HG03045 (cell line): Measurements from ENCODE around the gene CALHM1.
"Not testable (repeated sequence)": the region's sequence is repeated elsewhere in the genome, so short reads cannot be mapped to it uniquely, and the experiment has no call there.

Experiments
- ATAC-seq: cut with Tn5 transposase; IDR thresholded peaks from one replicate; pipeline ENCODE4 v1.9.1; 2021; ENCODE audit warnings: mild to moderate bottlenecking, moderate library complexity; ENCODE audit not compliant: unreplicated experiment

Gene CALHM1

DNA sequence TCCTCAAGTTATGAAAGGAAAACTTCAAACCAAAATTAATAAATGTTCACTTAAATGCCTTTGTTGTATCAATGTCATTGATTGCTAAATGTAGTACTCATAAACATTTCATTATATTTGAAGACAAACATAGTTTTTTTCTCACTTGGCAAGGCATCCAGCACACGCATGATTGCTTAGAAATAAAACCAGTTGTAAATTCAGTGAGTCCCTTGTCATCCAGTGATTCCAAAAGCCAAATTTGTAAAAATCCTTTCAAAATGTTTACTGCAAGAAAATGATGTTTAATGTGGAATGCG lies 28.7 kb upstream of the CALHM1 start:
- no peak for ATAC-seq

DNA sequence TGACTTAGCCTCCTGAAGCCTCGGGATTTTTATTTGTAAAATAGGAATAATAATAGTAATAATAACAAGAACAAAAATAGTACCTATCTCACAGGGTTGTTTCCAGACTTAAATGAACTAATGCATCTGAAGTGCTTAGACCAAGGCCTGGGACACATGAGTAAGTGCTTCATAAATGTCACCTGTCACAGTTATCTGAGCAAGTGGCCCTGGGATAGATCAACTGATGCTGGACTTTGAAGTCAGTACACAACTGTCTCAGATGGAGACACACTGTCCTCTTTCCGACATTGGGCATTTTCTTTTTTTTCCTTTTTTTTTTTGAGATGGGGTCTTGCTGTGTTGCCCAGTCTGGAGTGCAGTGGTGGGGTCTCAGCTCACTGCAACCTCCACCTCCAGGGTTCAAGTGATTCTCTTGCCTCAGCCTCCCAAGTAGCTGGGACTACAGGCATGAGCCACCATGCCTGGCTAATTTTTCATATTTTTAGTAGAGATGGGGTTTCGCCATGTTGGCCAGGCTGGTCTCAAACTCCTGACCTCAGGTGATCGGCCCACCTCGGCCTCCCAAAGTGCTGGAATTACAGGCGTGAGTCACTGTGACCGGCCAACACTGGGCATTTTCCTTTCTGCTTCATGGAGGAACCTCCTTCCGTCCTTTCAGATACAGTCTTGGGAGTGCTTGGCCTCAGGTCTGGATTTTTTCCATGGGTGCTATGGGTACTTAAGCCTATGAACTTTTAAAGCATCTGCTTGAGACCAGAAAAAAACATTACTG lies 28.1 kb upstream of the CALHM1 start:
- not testable (repeated sequence) for ATAC-seq

DNA sequence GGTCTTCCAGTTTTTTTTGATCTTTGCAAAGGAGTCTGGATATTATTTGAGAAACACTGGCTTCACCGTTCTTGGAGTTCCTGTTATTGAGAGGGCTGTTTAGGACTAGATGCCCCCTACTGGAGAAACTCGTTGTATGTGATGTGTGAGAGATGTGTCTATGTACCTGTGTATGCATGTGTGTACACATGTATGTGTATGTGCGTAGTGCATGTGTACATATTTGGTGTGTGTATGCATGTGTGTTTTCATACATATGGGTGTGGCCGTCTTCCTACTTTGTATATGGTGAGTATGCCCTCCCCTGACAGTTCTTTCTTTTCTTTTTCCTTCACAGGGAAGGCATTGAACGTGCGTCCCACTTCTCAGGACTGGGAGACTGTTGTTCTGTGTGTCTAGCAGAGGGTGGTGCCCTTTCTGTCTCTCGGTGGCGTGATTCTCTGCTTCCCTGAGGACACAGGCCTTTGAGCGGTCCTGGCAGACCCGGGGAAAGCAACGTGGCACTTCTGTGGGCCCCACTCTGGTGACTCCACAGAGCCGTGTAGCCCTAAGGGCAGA lies 23.4 kb upstream of the CALHM1 start:
- no peak for ATAC-seq

DNA sequence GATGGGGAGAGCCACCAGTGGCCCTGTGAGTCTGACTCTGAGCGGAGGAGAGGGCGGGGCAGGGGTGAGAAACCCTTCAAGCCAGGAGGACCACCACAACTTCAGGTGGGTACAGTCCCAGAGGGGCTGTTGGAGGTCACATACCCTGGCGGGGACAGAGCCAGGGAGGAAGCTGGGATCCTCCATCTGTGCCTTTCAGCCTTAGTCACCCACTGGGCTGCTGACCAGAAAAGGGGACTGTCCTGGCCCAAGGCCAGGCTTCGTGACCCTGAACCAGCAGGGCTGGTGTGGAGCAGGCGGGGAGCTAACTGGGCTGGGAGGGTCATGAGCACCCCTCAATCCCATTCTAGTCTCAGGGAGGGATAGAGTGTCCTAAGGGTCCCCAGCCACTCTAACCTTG lies 21.8 kb upstream of the CALHM1 start:
- no peak for ATAC-seq

DNA sequence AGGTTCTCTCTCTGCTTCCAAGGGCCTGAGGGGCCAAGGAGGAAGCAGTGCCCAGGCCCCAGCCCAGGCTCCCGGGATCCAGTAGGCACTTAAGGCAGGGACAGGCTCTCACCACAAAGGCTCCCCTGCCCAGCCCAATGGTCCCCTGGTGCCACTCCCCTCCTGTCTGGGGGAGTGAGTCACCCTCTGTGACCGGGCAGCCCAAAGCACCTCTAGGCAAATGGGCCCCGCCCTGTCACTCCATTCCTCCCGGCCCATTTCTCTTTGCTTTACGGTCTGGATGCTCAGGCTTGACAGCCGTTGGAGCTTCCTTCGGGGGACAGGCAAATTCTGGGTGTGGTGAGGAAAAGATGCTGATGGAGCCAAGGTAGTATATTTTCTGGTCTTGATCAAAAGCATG lies 20.4 kb upstream of the CALHM1 start, which contains the start of gene CALHM3:
Gene CALHM3, minus strand, starts transcription at position 106 of the 400 bp plus-strand sequence. CDS start 208 bp downstream, outside the sequence.
- ATAC-seq, result no peak

DNA sequence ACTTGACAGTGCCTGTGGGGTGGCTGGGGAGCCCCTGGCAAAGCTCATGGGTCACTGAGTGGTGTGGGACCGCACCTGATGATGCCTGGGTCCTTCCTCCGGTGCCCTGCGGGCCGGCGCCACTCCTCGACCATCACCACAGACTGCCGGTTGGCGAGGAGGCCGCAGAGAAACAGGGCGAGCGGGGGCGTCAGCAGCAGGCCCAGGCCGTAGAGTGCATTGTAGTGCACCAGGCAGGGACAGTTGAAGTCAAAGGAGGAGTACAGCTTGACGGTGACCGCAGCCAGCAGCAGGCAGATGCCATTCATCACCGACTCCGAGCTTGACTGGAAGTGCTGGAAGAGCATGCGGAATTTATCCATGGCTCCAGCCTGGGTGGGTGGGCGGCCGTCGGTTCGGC lies 20.0 kb upstream of the CALHM1 start:
- ATAC-seq, result no peak

DNA sequence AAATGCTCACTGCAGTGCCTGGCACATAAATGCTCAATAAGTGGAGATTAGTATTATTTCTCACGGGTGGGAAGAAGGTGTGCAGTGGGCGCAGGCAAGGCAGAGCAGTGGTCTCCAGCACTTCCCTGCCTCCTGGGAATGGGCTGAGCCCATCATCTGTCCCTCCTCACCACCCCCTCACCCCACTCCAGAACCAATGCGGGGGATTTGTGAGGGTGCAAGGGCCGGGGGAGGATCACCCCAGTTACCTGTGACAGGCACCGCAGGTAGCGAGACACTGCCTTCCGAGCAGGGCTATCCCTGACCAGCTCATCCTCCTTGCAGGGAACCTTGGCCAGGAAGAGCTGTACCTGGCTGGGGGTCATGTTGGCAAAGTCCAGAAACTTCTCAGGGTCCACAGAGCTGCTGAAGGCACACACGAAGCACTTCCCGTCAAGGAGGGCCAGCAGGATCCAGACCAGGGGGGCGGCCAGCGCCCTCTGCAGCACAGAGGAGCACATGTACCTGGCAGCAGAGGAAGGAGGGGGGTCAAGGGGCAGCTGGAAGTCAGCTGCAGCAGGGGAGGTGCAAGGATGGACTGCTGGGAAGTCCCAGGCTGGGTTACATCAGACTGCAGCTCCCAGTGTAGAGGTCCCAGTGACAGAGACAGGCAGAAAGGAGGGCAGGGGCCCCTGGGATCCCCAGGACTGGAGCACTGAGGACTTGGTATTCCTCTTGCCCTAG lies 17.5 kb upstream of the CALHM1 start:
- ATAC-seq, result no peak

DNA sequence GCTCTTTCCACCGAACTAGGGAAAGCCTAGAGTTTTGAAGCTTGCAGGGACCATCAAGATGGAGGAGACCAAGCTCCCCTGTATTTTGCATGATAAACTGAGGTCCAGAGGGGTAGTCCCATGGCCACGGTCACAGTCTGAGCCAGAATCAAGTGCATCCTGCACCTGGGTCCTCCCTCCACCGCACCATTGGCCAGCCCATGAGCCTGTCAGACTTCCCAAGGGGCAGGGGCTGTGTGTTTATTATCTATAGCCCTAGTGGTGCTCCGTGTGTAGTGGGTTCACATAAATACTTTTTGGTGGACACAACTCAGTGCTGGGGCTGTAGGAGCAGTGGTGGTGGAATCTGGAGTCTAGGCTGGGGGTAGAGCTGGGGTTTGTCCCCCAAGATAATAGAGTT lies 16.7 kb upstream of the CALHM1 start:
- no peak for ATAC-seq

DNA sequence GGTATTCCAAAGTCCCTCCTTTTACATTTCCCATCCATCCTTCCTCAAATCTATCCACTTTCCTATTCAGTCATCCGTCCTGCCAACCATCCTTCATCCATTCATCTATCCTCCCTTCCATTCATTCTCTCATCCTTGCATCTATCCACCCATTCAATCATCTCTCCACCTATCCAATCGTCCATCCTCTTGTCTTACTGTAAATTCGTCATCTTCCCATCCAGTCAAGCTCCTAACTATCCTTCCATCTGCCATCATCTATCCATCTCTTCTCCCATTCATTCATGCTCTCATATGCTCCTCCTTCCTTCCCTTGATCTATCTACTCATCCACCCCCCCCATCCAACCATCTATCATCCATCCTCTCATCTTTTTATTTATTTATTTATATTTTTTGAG lies 15.4 kb upstream of the CALHM1 start:
- ATAC-seq, result no peak

DNA sequence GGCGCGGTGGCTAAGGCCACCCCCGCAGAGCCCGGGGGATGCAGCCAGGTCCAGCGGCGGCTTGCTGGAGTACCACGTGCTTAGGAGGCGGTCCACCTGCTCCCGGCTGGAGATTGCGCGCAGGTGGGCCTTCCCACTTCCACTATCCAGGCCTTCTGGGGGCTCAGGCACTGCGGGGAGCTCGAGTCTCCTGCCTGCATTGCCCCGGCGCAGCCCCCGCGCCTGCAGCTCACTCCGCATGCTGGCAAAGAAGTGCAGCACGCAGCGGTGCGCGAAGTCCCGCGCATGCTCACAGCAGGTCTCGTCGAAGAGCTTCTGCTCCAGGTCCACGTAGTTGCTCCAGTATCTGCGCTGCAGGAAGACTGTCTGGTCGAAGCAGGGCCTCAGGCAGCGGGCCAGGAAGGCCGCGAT lies 14.6 kb upstream of the CALHM1 start:
- no peak for ATAC-seq

DNA sequence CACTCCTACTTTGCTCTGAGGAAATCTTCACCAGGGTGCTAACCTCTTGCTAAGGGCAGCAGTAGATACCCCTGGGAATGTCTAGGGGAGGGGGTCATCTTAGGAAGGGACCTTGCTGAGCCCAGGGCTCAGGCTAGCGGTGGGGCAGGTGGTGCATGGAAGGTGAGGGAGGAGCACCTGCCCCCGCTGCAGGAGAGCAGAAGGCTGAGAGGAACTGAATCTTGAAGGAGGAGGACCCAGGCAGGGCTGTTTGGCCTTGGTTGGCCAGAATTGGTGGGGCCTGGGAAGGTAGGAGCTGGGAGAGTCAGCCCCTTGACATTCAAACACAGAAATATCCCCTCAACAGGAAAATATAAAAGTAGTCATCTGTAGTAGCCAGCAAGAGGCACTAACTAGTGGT lies 13.3 kb upstream of the CALHM1 start:
- ATAC-seq, result peak; percentile 31

DNA sequence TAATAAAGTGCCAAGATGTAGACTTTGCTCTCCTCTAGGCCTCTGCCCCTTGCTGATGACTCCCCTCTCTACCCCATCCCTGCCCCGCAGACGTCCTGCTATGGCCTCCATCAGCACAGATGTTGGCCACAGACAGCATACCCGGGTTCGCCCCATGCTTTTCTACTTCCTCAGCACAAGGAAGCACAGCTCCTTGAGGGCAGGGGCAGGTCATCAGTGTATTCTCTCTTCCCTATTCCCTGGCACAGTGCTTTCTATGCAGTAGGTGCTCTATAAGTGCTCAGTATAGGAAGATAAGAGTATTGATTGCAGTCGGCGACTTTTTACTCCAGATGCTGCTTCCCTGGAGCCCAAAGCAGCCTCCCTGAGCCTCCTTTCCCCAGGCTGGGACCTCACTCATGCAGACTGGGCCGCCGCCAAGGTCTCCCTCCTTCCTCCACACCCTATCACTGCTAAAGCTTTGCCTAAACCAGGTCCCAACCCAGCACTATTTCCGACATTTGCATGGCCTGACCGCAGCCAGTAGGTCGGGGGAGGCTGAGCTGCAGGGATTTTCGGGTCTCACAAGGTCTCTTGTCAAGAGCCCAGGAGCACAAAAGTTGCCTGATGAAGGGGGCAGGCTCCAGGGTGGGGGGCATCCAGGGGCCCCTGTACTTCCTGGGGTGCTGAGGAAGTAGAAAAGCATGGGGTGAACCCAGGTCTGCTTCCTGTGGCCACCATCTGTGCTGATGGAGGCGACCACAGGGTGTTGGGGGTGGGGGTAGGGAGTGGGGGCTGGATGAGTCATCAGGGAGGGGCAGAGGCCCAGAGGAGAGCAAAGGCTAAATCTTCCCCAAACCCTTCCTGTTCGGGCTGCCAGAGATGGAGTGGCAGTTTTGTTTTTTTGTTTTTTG lies 12.3 kb upstream of the CALHM1 start:
- ATAC-seq, result peak; percentile 75

DNA sequence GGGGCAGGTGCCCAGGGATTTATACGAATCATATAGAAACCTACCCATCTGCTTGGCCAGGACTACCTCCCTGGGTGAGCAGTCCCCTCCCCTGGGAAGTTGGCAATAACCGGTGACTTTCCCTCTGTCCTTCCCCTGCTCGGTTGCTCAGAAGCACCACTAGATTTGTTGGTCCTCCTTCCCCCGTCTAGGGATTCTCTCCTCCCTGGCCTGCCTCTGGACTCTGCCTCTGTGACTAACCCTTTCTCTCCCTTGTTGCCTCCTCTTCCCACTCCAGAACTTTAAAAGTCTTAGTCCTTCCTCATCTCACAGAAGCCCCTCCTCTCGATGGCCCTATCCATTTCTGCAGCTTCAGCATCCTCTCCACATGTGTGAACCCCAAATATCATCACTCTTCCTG lies 10.5 kb upstream of the CALHM1 start:
- ATAC-seq, result no peak

DNA sequence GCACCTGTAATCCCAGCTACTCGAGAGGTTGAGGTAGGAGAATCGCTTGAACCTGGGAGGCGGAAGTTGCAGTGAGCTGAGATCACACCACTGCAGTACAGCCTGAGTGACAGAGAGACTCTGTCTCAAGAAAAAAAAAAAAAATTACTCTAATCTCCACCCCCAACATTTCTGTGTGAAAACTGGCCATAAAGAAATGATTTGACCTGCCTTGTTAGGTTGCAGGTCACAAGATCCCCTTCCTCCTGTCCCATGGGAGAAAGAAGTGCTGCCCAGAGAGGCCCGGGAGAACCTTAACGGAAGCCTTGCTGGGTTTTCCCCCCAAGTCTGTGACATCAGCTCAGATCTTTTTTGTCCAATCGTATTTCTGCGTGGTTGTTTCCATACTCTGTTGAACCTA lies 8.7 kb upstream of the CALHM1 start:
- no peak for ATAC-seq

DNA sequence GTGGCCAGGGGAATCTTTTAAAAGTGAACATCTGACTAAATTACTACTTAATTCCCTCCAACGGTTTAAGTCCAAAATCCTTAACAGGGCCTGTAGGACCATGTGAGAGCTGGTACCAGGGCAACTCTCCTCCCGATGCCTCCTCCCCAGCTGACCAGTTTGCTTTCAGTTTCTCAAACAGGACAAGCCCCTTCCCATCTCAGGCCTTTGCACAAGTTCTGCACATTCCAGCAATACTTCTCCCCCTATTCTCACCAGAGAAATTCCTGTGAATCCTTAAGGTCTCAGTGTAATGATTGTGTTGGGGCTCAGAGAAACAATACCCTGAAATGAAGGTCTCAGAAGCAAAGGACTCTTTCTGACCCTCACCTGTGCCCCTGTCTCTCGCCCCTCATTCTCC lies 8.0 kb upstream of the CALHM1 start:
- no peak for ATAC-seq

DNA sequence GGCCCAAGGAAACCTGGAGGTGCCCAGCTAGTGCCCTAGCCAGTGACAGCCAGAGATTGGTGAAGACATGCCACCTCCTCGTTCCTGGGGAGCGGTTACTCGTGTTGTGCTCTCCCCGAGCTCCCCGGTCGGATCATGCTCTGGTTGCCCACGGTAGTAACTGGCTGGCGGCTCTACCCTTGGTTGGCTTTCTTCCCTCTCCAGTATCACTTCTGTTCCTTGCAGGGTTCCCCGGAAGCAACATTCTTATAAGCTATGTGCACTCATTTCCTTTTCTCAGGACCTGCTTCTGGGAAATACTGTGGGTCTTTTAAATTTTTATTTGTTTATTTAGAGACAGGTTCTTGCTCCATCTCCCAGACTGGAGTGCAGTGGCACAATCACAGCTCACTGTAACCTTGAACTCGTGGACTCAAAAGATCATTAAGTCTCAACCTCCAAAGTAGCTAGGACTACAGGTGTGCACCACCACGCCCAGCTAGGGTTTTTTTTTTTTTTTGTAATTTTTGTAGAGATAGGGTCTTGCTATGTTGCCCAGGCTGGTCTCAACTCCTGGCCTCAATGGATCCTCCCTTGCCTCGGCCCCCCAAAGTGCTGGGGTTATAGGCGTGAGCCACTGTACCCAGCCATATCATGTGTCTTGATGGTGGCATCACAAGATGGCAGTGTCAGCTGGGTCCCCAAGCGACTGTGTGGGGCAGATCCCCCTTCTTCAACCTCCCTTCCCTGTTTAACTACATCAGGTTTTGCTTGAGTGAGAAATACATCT lies 6.9 kb upstream of the CALHM1 start:
- ATAC-seq, result no peak

DNA sequence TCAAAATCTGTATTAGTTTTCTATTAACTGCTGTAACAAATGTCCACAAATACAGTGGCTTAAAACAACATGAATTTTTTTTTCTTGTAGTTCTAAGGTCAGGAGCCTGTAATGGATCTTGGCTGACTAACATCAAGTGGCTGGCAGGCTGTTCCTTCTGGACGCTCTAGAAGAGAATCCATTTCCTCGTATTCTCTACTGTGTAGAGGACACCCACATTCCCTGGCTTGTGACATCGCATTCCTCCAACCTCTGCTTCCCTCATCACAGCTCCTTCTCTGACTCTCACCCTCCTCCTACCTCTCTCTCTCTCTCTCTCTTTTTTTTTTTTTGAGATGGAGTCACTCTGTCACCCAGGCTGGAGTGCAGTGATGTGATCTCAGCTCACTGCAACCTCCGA lies 4.8 kb upstream of the CALHM1 start:
- no peak for ATAC-seq

DNA sequence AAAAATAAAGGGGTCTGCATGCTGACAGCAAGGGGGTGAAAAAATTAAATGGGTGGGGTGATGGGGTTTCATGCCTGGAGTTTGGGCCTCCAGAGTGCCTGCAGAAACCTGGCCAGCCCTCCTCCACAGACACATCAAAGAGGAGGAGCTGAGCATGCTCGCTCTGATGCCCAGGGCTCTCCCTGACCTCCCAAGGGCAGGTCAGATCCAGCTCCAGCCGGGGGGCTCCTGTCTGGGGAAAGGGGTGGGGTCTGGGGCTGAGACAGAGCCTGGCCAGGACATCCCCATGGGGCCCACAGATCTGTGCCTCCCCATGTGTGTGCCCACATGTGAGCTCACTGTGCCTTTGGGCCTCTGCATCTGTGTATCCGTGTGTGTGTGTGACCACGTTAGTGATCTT lies 915 bp upstream of the CALHM1 start:
- ATAC-seq, result no peak

DNA sequence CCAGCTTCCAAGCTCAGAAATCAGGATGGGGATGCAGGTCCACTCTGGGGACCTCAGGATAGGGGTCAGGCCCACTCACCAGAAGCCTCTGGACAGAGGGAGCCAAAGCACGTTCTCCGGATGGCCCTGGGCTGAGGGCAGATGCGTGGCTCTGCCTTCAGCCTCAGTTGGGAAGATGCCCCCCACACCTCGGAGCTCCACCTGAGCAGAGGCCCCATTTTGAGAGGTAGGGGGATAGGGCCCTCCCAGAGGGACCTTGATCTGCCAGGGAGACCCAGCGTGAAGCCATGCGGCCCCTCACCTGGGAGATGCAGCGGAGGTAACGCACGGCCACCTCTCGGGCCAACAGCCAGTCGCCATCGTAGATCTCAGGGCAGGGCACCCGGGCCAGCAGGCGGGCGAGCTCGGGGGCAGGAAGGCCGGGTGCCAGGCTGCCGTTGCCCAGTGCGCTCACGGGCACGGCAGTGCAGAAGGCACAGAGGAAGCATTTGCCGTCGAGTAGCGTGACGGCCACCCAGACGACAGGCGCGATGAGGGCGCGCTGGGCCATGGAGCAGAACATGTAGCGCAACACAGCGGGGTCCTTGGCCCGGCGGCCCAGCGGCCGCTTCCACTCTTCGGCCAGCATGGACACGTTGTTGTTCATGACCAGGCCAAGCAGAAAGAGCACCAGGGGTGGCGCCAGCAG lies 660 bp downstream of the CALHM1 start:
- ATAC-seq, result no peak

DNA sequence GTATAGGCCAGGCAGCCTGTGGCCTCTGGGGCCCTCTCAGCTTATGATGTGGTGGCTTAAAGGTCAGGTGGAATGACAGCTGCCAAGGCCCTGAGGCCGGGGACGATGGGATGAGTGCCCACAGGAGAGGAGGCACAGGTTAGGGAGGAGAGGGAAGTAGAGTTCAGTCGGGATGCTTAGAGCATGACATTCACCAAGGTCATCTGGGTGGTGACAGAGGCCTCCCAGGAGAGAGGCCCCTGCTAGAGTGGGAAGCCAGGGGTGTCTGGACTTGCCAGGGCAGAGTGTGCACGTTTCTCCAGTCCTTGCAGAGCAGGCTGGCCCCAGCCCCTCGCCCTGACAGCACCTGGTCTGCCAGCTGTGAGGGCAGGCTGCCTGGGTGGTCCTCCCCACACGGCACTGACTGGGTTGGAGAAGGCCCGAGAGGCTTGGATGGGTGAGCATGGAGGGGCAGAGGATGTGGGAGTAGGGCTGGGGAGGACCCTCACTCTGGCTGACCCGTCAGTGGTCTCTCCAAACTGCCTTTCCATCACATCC lies 1.5 kb downstream of the CALHM1 start:
- no peak for ATAC-seq
